ENCODE measurements around the gene SLC2A9.

The SLC2A9 gene

GRCh38 chr4:9997886-9998285 is 23.4 kb downstream of the SLC2A9 start (continued):
- TF ChIP-seq, protein P1, sequence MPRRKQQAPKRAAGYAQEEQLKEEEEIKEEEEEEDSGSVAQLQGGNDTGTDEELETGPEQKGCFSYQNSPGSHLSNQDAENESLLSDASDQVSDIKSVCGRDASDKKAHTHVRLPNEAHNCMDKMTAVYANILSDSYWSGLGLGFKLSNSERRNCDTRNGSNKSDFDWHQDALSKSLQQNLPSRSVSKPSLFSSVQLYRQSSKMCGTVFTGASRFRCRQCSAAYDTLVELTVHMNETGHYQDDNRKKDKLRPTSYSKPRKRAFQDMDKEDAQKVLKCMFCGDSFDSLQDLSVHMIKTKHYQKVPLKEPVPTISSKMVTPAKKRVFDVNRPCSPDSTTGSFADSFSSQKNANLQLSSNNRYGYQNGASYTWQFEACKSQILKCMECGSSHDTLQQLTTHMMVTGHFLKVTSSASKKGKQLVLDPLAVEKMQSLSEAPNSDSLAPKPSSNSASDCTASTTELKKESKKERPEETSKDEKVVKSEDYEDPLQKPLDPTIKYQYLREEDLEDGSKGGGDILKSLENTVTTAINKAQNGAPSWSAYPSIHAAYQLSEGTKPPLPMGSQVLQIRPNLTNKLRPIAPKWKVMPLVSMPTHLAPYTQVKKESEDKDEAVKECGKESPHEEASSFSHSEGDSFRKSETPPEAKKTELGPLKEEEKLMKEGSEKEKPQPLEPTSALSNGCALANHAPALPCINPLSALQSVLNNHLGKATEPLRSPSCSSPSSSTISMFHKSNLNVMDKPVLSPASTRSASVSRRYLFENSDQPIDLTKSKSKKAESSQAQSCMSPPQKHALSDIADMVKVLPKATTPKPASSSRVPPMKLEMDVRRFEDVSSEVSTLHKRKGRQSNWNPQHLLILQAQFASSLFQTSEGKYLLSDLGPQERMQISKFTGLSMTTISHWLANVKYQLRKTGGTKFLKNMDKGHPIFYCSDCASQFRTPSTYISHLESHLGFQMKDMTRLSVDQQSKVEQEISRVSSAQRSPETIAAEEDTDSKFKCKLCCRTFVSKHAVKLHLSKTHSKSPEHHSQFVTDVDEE (CRISPR knock-in tag; IDR thresholded peaks at IDR 0.05): no peak
- no peak for TF ChIP-seq BACH2 (CRISPR knock-in tag; IDR thresholded peaks at IDR 0.05; ENCODE audit: borderline replicate concordance)
- TF ChIP-seq GLIS3 (CRISPR knock-in tag; IDR thresholded peaks at IDR 0.05): no peak
- no peak for TF ChIP-seq ESRRG (CRISPR knock-in tag; IDR thresholded peaks at IDR 0.05)
- TF ChIP-seq, protein P2, sequence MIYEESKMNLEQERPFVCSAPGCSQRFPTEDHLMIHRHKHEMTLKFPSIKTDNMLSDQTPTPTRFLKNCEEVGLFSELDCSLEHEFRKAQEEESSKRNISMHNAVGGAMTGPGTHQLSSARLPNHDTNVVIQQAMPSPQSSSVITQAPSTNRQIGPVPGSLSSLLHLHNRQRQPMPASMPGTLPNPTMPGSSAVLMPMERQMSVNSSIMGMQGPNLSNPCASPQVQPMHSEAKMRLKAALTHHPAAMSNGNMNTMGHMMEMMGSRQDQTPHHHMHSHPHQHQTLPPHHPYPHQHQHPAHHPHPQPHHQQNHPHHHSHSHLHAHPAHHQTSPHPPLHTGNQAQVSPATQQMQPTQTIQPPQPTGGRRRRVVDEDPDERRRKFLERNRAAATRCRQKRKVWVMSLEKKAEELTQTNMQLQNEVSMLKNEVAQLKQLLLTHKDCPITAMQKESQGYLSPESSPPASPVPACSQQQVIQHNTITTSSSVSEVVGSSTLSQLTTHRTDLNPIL (CRISPR knock-in tag; IDR thresholded peaks at IDR 0.05; ENCODE audit: low read depth): no peak
- TF ChIP-seq ZNF565 (CRISPR knock-in tag; conservative IDR thresholded peaks at IDR 0.05; ENCODE audit: low read depth): no peak
- TF ChIP-seq TCF4 (CRISPR knock-in tag; IDR thresholded peaks at IDR 0.05; ENCODE audit: borderline replicate concordance): no peak

GRCh38 chr4:9996319-9997110 is 24.8 kb downstream of the SLC2A9 start:
- TF ChIP-seq, protein P3, sequence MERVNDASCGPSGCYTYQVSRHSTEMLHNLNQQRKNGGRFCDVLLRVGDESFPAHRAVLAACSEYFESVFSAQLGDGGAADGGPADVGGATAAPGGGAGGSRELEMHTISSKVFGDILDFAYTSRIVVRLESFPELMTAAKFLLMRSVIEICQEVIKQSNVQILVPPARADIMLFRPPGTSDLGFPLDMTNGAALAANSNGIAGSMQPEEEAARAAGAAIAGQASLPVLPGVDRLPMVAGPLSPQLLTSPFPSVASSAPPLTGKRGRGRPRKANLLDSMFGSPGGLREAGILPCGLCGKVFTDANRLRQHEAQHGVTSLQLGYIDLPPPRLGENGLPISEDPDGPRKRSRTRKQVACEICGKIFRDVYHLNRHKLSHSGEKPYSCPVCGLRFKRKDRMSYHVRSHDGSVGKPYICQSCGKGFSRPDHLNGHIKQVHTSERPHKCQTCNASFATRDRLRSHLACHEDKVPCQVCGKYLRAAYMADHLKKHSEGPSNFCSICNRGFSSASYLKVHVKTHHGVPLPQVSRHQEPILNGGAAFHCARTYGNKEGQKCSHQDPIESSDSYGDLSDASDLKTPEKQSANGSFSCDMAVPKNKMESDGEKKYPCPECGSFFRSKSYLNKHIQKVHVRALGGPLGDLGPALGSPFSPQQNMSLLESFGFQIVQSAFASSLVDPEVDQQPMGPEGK (CRISPR knock-in tag; IDR thresholded peaks at IDR 0.05; ENCODE audit: borderline replicate concordance): no peak
- no peak for TF ChIP-seq TCF4 (CRISPR knock-in tag; IDR thresholded peaks at IDR 0.05; ENCODE audit: borderline replicate concordance)
- TF ChIP-seq ISL1 (CRISPR knock-in tag; IDR thresholded peaks at IDR 0.05): no peak
- TF ChIP-seq ZNF565 (CRISPR knock-in tag; conservative IDR thresholded peaks at IDR 0.05; ENCODE audit: low read depth): no peak
- TF ChIP-seq, protein P1 (CRISPR knock-in tag; IDR thresholded peaks at IDR 0.05): no peak
- TF ChIP-seq ZFP30 (CRISPR knock-in tag; IDR thresholded peaks at IDR 0.05): no peak
- TF ChIP-seq PPARA (CRISPR knock-in tag; IDR thresholded peaks at IDR 0.05; ENCODE audit: borderline replicate concordance): no peak
- no peak for TF ChIP-seq GLIS3 (CRISPR knock-in tag; IDR thresholded peaks at IDR 0.05)
- TF ChIP-seq CSDC2 (CRISPR knock-in tag; IDR thresholded peaks at IDR 0.05): no peak
- TF ChIP-seq SNAI2 (CRISPR knock-in tag; IDR thresholded peaks at IDR 0.05): no peak
- no peak for ATAC-seq

- no peak for ATAC-seq
- TF ChIP-seq ZNF70 (CRISPR knock-in tag; IDR thresholded peaks at IDR 0.05): no peak
- no peak for TF ChIP-seq TCF4 (CRISPR knock-in tag; IDR thresholded peaks at IDR 0.05; ENCODE audit: borderline replicate concordance)
- TF ChIP-seq PPARA (CRISPR knock-in tag; IDR thresholded peaks at IDR 0.05; ENCODE audit: borderline replicate concordance): no peak
- TF ChIP-seq OSR1 (CRISPR knock-in tag; IDR thresholded peaks at IDR 0.05): no peak
- TF ChIP-seq TOX (CRISPR knock-in tag; IDR thresholded peaks at IDR 0.05; ENCODE audit: borderline replicate concordance): no peak
- TF ChIP-seq, protein P4, sequence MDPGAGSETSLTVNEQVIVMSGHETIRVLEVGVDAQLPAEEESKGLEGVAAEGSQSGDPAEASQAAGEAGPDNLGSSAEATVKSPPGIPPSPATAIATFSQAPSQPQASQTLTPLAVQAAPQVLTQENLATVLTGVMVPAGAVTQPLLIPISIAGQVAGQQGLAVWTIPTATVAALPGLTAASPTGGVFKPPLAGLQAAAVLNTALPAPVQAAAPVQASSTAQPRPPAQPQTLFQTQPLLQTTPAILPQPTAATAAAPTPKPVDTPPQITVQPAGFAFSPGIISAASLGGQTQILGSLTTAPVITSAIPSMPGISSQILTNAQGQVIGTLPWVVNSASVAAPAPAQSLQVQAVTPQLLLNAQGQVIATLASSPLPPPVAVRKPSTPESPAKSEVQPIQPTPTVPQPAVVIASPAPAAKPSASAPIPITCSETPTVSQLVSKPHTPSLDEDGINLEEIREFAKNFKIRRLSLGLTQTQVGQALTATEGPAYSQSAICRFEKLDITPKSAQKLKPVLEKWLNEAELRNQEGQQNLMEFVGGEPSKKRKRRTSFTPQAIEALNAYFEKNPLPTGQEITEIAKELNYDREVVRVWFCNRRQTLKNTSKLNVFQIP (CRISPR knock-in tag; IDR thresholded peaks at IDR 0.05; ENCODE audit: borderline replicate concordance, low read depth): no peak
- no peak for TF ChIP-seq ARNTL (CRISPR knock-in tag; IDR thresholded peaks at IDR 0.05; ENCODE audit: borderline replicate concordance, low read depth)
- no peak for TF ChIP-seq SNAI2 (CRISPR knock-in tag; IDR thresholded peaks at IDR 0.05)
These were observed 26.9 kb downstream of the SLC2A9 start for GRCh38 chr4:9994246-9994847.
